ENCODE results near the gene RER1.

DNA sequence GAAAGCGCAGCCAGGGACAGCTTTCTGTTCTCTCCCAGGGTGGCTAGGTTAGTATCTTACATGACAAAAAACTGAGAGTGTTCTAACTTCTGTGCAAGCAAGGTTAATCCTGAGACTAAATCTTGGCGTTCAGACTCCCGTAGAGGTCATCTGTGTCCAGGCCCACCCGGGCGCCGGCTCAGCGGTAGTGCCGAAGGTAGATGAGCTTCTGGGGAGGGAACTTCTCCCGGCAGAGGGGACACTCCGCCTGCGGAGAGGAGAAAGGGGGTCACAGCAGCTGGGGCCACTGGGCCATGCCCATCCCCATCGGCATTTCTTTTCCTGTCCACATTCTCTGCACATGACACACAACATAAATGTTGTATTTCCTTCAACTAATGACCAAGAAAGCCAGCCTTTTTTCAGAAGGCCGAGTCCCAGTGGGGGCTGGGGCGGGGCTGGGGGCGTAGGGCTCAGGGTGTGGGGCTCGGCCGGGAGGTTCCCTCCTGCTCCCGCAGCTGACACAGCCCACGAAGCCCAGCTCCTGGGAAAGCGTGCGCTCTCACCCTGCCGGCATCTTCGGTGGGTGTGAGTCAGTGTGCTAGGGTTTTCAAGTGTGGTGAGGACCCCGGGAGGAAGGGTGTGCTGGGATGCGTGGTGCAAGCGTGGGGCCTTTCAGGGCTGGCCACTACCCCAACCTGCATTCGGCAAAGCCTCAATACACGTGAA, 14.1 kb downstream of the RER1 start:
- TF ChIP-seq CTCF (IDR thresholded peaks at IDR 0.05) (no peak), POLR2A (IDR thresholded peaks at IDR 0.05) (no peak)
